ENCODE measurements around the gene BTBD9.
"Not testable (repeated sequence)": the region's sequence is repeated elsewhere in the genome, so short reads cannot be mapped to it uniquely, and the experiment has no call there.

Gene BTBD9

DNA sequence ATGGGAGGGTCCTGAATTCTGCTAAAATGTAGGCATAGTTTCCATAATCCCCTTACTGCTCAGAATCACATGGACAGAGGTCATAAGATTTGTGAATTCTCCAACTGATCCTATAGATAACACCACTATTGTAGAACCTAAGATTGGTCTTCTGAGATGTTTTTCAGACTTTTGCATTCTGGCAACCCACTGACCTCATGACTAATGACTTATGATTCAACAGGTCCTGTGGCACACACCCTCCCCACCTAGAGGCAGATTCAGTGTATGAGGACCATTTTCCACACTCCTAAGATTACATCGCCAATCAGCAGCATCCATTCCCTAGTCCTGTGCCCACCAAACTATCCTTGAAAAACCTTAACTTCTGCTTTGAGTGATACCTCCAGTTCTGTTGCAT is 207.2 kb downstream of the BTBD9 start:
- DNase-seq (ENCODE audit: low read depth in 2 of 2), result no peak

- no peak for DNase-seq (ENCODE audit: low read depth in 2 of 2)
Observed at GRCh38 chr6:38432079-38432478, 207.7 kb downstream of the BTBD9 start.

GRCh38 chr6:38429546-38429945 is 210.2 kb downstream of the BTBD9 start:
- DNase-seq (ENCODE audit: low read depth in 2 of 2), result no peak

DNA sequence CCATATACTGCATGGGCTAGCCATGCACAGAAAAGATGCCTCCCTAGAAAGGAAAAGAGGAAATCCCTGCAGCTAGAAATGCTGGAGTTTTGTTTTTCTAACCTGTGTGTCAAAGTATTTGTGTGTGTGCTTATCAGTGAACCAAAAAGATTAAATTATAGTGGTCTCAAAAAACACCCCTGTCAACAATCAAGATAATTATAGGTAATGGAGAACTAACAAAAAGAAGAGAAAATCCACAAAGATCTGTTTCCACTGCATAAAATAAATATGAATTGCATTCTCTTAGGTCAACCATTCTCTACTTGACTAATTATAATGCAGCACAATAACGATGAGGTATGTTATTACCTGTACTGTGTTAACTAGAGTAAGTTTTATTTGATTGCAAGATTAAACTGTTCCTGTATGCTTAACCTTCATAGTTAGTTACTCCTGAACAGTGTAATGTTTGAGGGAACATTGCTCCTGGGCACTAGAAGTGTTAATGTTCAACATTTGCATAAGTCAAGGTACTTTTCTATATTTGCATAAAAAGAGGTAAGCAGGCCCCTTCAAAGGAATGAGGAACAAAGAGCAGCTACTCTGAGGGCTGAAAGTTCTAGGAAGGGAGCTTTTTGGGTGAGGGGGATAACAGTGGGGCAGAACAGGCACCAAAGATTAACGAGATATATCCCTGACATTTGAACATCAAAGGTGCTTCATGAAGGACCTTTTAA is 212.1 kb downstream of the BTBD9 start:
- DNase-seq (ENCODE audit: low read depth in 2 of 2), result no peak

DNA sequence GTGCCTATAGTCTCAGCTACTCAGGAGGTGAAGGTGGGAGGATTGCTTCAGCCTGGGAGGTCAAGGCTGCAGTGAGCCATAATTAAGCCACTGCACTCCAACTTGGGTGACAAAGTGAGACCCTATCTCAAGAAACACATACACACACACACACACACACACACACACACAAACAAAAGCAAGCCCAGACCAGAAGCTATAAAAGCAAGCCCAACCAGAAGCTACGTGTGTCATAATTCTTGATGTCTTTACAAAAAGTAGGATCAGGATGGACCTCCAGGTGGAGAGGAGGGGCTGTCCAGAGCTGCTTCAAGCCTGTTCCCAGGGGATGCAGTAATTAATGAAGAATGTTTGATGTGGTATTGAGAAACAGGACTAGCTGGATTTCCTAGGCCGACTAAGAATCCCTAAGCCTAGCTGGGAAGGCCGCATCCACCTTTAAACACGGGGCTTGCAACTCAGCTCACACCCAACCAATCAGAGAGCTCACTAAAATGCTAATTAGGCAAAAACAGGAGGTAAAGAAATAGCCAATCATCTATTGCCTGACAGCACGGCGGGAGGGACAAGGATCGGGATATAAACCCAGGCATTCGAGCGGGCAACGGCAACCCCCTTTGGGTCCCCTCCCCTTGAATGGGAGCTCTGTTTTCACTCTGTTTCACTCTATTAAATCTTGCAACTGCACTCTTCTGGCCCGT is 213.8 kb downstream of the BTBD9 start:
- not testable (repeated sequence) for DNase-seq (ENCODE audit: low read depth in 2 of 2)

- no peak for DNase-seq (ENCODE audit: low read depth in 2 of 2)
Observed at GRCh38 chr6:38423746-38424145, 216.0 kb downstream of the BTBD9 start.

DNA sequence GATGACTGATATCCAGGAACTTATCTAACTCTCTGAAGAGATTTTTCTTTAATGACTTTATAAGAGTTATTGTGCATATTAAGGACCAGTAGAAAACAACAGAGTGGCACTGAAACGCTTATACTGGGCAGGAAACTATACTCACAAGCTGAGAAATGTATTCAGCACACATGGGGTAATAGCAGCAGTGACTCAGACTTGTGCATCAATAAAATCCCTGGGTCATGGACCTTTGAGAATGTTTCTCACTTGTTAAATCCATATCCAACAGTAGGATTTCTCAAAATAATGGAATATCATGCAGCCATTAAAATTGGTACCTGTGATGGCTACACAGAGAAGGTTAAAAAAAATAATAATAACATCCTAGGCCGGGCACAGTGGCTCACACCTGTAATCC is 219.5 kb downstream of the BTBD9 start:
- no peak for DNase-seq (ENCODE audit: low read depth in 2 of 2)

- DNase-seq (ENCODE audit: low read depth in 2 of 2), result no peak
Observed at GRCh38 chr6:38417521-38417920, 222.2 kb downstream of the BTBD9 start.

GRCh38 chr6:38415231-38416005 is 224.3 kb downstream of the BTBD9 start:
- DNase-seq (ENCODE audit: low read depth in 2 of 2), result no peak

GRCh38 chr6:38413102-38413800 is 226.5 kb downstream of the BTBD9 start:
- no peak for DNase-seq (ENCODE audit: low read depth in 2 of 2)

DNA sequence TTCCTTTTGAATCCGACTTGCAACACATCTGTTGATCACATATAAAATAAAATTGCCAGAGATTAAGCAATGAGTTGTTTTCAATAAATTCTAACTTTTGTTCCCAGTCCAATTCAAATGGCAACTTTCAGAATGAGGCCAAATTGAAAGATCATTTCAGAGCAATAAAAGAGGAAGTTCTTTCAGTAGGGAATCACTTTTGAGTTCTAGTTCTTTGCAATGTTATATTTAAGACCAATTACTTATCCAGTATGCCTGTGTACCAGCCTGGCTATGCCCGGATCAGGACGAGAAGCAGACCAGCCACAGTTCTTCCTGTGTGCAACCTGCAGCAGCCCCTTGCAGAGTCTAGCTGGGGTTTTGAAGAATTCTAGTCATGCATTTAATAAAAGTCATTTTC is 232.5 kb downstream of the BTBD9 start:
- no peak for DNase-seq (ENCODE audit: low read depth in 2 of 2)

DNA sequence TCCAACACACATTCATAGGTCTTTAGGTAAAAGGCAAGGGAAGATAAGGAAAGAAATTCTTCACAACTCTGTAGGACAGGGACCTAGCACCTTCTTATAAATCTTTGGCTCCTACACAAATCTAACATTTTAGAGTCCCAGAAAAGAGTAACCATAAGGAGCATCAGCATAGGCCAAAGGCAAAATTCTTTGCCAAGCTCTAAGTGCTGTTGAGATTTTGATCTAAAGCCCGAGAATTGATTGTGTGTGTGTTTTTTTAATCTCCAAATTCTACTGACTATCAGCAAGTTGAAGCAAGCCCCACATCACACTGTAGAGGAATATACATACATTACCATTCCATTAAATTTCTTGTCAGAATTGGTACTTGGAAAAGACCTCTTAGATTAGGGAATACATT is 233.6 kb downstream of the BTBD9 start:
- no peak for DNase-seq (ENCODE audit: low read depth in 2 of 2)

DNA sequence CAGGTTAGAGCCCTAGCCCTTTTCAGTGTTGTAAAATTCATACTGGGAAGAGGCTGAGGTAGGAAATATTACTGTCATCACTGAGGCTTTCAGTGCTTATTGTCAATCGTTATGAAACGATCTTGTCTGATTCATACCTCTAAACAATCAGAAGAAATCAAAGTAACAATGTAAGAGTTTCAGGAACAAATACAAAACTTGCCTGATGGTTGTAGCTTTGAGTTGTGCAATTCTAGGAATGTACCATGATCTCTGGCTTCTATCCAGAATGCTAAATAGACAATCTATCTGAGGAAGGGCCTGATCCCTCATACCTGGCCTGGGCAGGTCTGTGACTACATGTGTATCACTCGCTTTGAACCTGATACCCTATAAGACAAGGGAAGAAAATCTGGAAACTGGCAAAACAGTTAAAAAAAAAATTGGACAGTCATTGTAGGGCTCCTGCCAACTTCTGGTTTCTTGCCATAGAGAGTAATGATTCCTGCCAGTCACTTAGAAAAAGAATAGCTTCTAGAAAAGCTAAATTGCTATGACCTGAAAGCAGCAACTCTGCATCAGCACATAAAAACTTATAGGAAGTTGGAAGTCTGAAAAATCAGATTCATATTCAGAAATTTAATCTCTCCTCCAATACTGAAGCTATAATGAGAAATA is 234.7 kb downstream of the BTBD9 start:
- no peak for DNase-seq (ENCODE audit: low read depth in 2 of 2)

DNA sequence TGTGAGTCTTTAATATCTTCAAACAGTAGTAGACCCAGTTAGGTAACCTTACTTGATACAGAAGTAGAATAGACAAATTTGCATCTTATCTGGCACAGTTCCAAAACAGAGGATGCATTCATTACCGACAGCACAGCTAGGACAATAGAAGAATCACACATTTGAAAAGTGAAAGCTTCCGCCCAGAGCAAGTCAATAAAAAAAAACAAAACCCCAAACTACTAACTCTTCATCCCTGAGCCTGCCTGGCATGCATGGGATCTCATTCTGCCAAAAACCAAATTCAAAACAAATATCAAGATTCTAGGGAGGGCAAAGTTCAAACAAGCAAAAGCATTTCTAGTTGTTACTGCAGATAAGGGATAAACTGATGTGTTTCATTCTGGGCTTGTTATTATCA is 235.4 kb downstream of the BTBD9 start:
- DNase-seq (ENCODE audit: low read depth in 2 of 2), result no peak

GRCh38 chr6:38403548-38403947 is 236.2 kb downstream of the BTBD9 start:
- no peak for DNase-seq (ENCODE audit: low read depth in 2 of 2)

DNA sequence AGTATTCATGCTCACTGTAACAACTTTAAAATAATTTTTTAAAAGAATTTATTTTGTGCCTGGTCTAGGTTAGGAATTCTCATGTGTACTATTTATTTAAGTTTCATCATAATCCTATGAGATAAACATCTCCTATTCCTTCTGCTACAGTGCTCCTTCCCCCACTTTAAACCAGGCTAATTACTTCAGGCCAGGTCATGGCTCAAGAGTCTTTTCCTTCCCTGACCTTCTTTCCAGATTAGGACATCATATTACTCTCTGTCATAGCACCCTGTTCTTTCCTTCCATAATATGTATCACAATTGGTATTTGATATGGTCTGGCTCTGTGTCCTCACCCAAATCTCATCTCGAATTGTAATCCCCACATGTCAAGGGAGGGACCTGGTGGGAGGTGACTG is 239.0 kb downstream of the BTBD9 start:
- no peak for DNase-seq (ENCODE audit: low read depth in 2 of 2)

- DNase-seq (ENCODE audit: low read depth in 2 of 2), result no peak
Observed at GRCh38 chr6:38400101-38400500, 239.6 kb downstream of the BTBD9 start.

DNA sequence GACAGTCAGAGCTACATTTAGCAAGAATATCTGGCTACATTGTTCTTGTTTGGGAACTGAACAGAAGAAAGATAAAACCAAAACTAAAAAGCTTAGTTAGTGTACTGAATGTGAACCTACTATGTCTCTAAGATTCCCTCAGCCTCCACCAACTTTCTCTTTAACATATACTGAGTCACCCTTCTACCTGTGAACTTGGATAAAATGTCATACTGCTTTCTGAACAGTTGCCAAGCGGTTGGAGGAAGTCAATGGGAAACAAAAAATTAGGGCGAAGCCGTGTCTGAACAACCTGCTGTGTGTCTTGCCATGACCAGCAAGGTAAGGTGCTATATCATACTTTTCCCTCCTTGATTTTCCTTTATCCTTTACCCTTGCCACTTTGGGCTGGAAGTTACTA is 243.5 kb downstream of the BTBD9 start:
- DNase-seq (ENCODE audit: low read depth in 2 of 2), result no peak

GRCh38 chr6:38393986-38394385 is 245.7 kb downstream of the BTBD9 start:
- DNase-seq (ENCODE audit: low read depth in 2 of 2), result no peak

DNA sequence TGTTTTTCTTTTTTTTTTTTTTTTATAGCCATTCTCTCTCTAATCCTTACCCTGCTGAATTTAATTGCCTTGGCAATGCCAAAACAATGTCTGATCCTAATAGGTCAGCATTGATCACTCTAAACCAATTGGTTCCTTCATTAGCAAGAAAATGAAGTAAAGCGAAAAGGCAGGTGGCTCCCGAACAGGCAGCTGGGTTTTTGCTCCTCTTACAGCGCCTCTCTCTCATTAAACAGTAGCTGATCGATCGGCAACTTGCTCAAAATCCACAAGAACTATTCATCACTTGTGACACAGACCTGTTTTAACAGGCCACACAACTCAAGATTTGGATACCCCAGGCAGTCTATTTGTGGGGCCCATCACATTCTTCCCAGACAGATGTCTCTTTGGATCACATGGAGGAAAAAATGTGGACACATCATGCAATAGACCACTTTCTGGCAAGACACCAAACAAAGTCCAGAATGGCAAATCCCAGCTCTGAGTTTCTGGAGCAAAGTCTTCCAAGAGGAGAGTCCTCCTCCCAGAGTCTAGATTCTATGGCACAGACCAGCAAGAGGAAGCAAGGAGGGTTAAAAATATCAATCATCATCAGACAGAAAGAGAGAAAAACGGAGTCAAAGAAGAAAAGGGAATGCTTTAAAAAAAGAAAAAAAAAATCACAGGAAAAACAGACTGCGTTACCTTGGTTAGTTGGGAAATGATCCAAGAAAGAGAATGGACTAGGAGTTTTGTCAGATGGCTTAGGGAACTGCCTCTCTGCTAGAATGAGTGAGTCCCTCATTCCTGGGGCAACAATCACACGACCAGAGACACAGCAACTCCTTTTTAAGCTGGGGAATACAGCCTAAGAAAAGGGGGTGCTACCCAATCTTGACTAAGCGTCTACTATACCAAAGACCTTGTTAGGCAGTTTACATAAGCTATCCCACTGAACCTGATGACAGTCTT is 247.8 kb downstream of the BTBD9 start:
- no peak for DNase-seq (ENCODE audit: low read depth in 2 of 2)

DNA sequence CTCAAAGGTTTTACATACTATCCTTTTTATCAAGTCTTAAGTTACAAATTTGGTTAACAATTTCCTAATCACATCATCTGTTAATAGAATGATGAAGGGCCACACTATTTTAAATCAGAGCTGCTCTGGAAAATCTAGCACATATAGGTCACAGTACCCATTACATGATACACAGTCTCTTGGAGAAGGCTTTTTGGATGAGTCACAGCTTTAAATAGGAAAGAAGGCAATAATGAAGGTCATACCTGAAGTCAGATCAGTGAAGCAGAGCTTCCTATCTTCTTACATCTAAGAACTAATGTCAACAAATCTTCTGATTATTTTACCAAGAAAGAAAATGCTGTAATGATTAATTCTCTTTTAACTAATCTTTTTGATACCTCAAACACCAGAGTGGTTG is 248.5 kb downstream of the BTBD9 start:
- DNase-seq (ENCODE audit: low read depth in 2 of 2), result no peak
